HCT116 (cell line): ENCODE data around the gene GLRA3. TPM values are rescaled to one million over a fixed set of nuclear protein-coding genes. Genes with fewer than 3 reads are reported as not detected.

Source experiments
- ATAC-seq: fragments of 200-7000 bp; cut with Tn5 transposase; 2 replicates; pipeline ENCODE4 v1.9.1; 2020; ENCODE audit warnings: mild to moderate bottlenecking, moderate library complexity
- BruUV-seq: library from RNA; stranded (reverse); fragments of 400-500 nt; replicated peaks from 2 replicates; lab custom pipeline; 2021; lab: Mats Ljungman, UMichigan
- CTCF ChIA-PET: fragments of 300-600 bp; sonication (Branson Sonifier 250); formaldehyde crosslinking; loops from one replicate; lab custom pipeline; 2021; ENCODE audit warnings: antibody characterized with exemption; lab: Charles Lee
- POLR2A ChIA-PET: fragments of 300-600, 350-600 bp; sonication (Branson Sonifier 250); formaldehyde crosslinking; loops from one replicate; lab custom pipeline; 2021; ENCODE audit warnings: antibody characterized with exemption; lab: Charles Lee
- RAD21 ChIA-PET, 2 experiments: fragments of 300-600 bp; sonication (Branson Sonifier 250); formaldehyde crosslinking; loops; one replicate each; lab custom pipeline; 2023; ENCODE audit warnings: low total read pairs in 2 of 2; ENCODE audit not compliant: uncharacterized antibody in 2 of 2, unreplicated experiment in 2 of 2, low non-redundant PET in 1 of 2; lab: Charles Lee
- DNase-seq: peaks from one replicate; pipeline ENCODE4 v3.0.0-alpha.2; 2010; ENCODE audit warnings: low read depth, low spot score
- H2AFZ ChIP-seq: fragments of 200-600 bp; shearing (Covaris generic), sonication (generic); 2 replicates; pipeline ENCODE4 v1.6.1; 2017; ENCODE audit warnings: low read depth, mixed run types, mixed read lengths, antibody characterized with exemption, low read length; ENCODE audit not compliant: poor library complexity, severe bottlenecking
- H3K27ac ChIP-seq: 2 replicates; pipeline ENCODE4 v1.5.1; 2012; ENCODE audit warnings: low read depth, low read length
- H3K27me3 ChIP-seq: fragments of 200-600 bp; sonication (generic); 2 replicates; pipeline ENCODE4 v1.6.1; 2016; ENCODE audit warnings: mixed run types, low read length, mixed read lengths; ENCODE audit not compliant: insufficient read depth
- H3K36me3 ChIP-seq, 2 experiments: fragments of 200-500 bp in 1 of 2; fragments of 200-600 bp in 1 of 2; sonication (Bioruptor generic) in 1 of 2; sonication (generic) in 1 of 2; 2 replicates each; pipeline versions ENCODE4 v1.5.1 to v1.6.1; 2014 to 2016; ENCODE audit warnings: low read length in 2 of 2, inconsistent platforms in 1 of 2, mixed read lengths in 1 of 2, mixed run types in 1 of 2; ENCODE audit not compliant: insufficient read depth in 2 of 2, control insufficient read depth in 1 of 2
- H3K4me1 ChIP-seq, 2 experiments: fragments of 200-600 bp in 1 of 2; sonication (generic) in 1 of 2; 2 replicates each; pipeline versions ENCODE4 v1.5.1 to v1.6.1; 2012 to 2017; ENCODE audit warnings: low read length in 2 of 2, inconsistent platforms in 1 of 2, mild to moderate bottlenecking in 1 of 2, mixed read lengths in 1 of 2, mixed run types in 1 of 2, moderate library complexity in 1 of 2; ENCODE audit not compliant: insufficient read depth in 2 of 2, control insufficient read depth in 1 of 2
- H3K4me2 ChIP-seq: fragments of 200-600 bp; sonication (generic); 2 replicates; pipeline ENCODE4 v1.6.1; 2017; ENCODE audit warnings: mixed run types, low read length, mixed read lengths
- H3K4me3 ChIP-seq, 2 experiments: fragments of 200-600 bp in 1 of 2; sonication (generic) in 1 of 2; replicated peaks in 1 of 2; 2 replicates each; pipeline ENCODE4 v1.5.1; 2011 to 2016; ENCODE audit warnings: low read length in 2 of 2, control low read depth in 1 of 2, low read depth in 1 of 2, mild to moderate bottlenecking in 1 of 2, mixed read lengths in 1 of 2, mixed run types in 1 of 2
- H3K79me2 ChIP-seq: fragments of 200-600 bp; sonication (generic); 2 replicates; pipeline ENCODE4 v1.6.1; 2017; ENCODE audit warnings: mild to moderate bottlenecking, mixed run types, low read length, moderate library complexity, mixed read lengths; ENCODE audit not compliant: insufficient read depth
- H3K9ac ChIP-seq: fragments of 200-600 bp; sonication (generic); 2 replicates; pipeline ENCODE4 v1.6.1; 2016; ENCODE audit warnings: low read length, mixed read lengths
- H3K9me2 ChIP-seq: fragments of 200-600 bp; sonication (generic), shearing (Covaris generic); 2 replicates; pipeline ENCODE4 v1.6.1; 2017; ENCODE audit warnings: mixed run types, mild to moderate bottlenecking, moderate library complexity; ENCODE audit not compliant: insufficient read depth
- H3K9me3 ChIP-seq, 2 experiments: fragments of 200-500 bp in 1 of 2; fragments of 200-600 bp in 1 of 2; sonication (Bioruptor generic) in 1 of 2; sonication (generic) in 1 of 2; 2 replicates each; pipeline ENCODE4 v1.6.1; 2014 to 2017; ENCODE audit warnings: low read length in 2 of 2, mixed read lengths in 2 of 2, inconsistent platforms in 1 of 2, low read depth in 1 of 2, mild to moderate bottlenecking in 1 of 2, mixed run types in 1 of 2, moderate library complexity in 1 of 2; ENCODE audit not compliant: control insufficient read depth in 1 of 2, insufficient read depth in 1 of 2
- H4K20me1 ChIP-seq: fragments of 200-600 bp; sonication (generic), shearing (Covaris generic); 2 replicates; pipeline ENCODE4 v1.6.1; 2017; ENCODE audit warnings: mixed run types, mild to moderate bottlenecking, moderate library complexity; ENCODE audit not compliant: insufficient read depth
- ATF3 ChIP-seq: IDR thresholded peaks from 2 replicates; pipeline ENCODE4 v1.6.1; 2012
- CBX3 ChIP-seq: IDR thresholded peaks from 2 replicates; pipeline ENCODE4 v1.6.1; 2012; ENCODE audit warnings: low read depth
- CEBPB ChIP-seq: IDR thresholded peaks from 2 replicates; pipeline ENCODE4 v1.6.1; 2012; ENCODE audit warnings: low read depth
- CTCF ChIP-seq, 3 experiments: fragments of 200-600 bp in 1 of 3; sonication (generic) in 1 of 3; IDR thresholded peaks in 2 of 3; conservative IDR thresholded peaks in 1 of 3; 2 replicates each; pipeline ENCODE4 v1.5.1; 2012 to 2017; ENCODE audit warnings: low read depth in 2 of 3, low read length in 2 of 3, antibody characterized with exemption in 1 of 3, borderline replicate concordance in 1 of 3, control low read depth in 1 of 3, mild to moderate bottlenecking in 1 of 3, mixed read lengths in 1 of 3, mixed run types in 1 of 3, moderate library complexity in 1 of 3; ENCODE audit not compliant: insufficient read depth in 1 of 3
- EZH2 ChIP-seq: fragments of 200-600 bp; sonication (generic); IDR thresholded peaks from 2 replicates; pipeline ENCODE4 v1.6.1; 2017; ENCODE audit warnings: antibody characterized with exemption, mixed run types
- EZH2phosphoT487 ChIP-seq: fragments of 200-600 bp; IDR thresholded peaks from 2 replicates; pipeline ENCODE4 v1.6.1; 2018; ENCODE audit warnings: antibody characterized with exemption, borderline replicate concordance
- FOSL1 ChIP-seq: IDR thresholded peaks from 2 replicates; pipeline ENCODE4 v1.6.1; 2012; ENCODE audit warnings: low read depth
- RAD21 ChIP-seq: IDR thresholded peaks from 2 replicates; pipeline ENCODE4 v1.6.1; 2012; ENCODE audit warnings: low read depth, mild to moderate bottlenecking
- SIN3A ChIP-seq: IDR thresholded peaks from 2 replicates; pipeline ENCODE4 v1.6.1; 2012; ENCODE audit warnings: low read depth
- SP1 ChIP-seq: IDR thresholded peaks from 2 replicates; pipeline ENCODE4 v1.6.1; 2012; ENCODE audit warnings: low read depth
- SRF ChIP-seq: IDR thresholded peaks from 2 replicates; pipeline ENCODE4 v1.6.1; 2012; ENCODE audit warnings: low read depth
- TCF7L2 ChIP-seq: IDR thresholded peaks from 2 replicates; pipeline ENCODE4 v1.7.0; 2011; ENCODE audit warnings: borderline replicate concordance, inconsistent platforms; ENCODE audit not compliant: insufficient read depth, insufficient read length; ENCODE audit errors: extremely low read depth
- YY1 ChIP-seq: IDR thresholded peaks from 2 replicates; pipeline ENCODE4 v1.6.1; 2011; ENCODE audit warnings: low read length, low read depth, moderate library complexity, mild to moderate bottlenecking; ENCODE audit not compliant: insufficient replicate concordance; ENCODE audit errors: extremely low read depth
- ZBTB33 ChIP-seq: IDR thresholded peaks from 2 replicates; pipeline ENCODE4 v1.6.1; 2011; ENCODE audit warnings: mild to moderate bottlenecking, low read length, moderate library complexity; ENCODE audit not compliant: insufficient replicate concordance; ENCODE audit errors: extremely low read depth
- ZFX ChIP-seq: fragments of 450-650 bp; IDR thresholded peaks from 2 replicates; pipeline ENCODE4 v1.6.1; 2017
- intact Hi-C: fragments of 100-400 bp; cut with micrococcal nuclease; formaldehyde crosslinking; loops from 2 replicates; pipeline ENCODE4 v1.10.0; 2022
- total RNA-seq: library from RNA; stranded (reverse); gene quantifications from one replicate; pipeline ENCODE4 v1.2.1, GENCODE V29; 2021; ENCODE audit not compliant: unreplicated experiment

The GLRA3 gene
- total RNA-seq, 1 experiment from 2014 or later = not detected

- TF ChIP-seq CTCF (IDR thresholded peaks at IDR 0.05 in 2 of 3, conservative IDR thresholded peaks at IDR 0.05 in 1 of 3; ENCODE audit: borderline replicate concordance in 1 of 3, insufficient read depth in 1 of 3, low read depth in 2 of 3, low read length in 2 of 3) (no peak), CEBPB (no peak), TCF7L2 (no peak), SIN3A (no peak), EZH2phosphoT487 (no peak), FOSL1 (no peak), ZBTB33 (no peak)
Measured at GRCh38 chr4:174709526-174709925, 119.5 kb downstream of the GLRA3 start (continued).

- H3K36me3 ChIP-seq = no peaks in the 10 kb centered on the region
- no peak overlapping the region for H3K9ac ChIP-seq
- DNase-seq (no peak), ATAC-seq (no peak)
- ChIA-PET CTCF (no interaction called here), POLR2A (no interaction called here), RAD21 (no interaction called here)
- no peak overlapping the region for H3K27ac ChIP-seq
- H3K9me2 ChIP-seq = no peaks in the 10 kb centered on the region
- BruUV-seq = no TSS peak
- H3K4me2 ChIP-seq = no peak overlapping the region
- peaks cover 0 to 2% of the 10 kb centered on the region in 2 experiments; a peak in 3 of 4 replicates for H3K4me1 ChIP-seq
- intact Hi-C loops = no loop called here
- no peaks in the 10 kb centered on the region for H3K9me3 ChIP-seq
- H3K27me3 ChIP-seq = no peaks in the 10 kb centered on the region
- H3K4me3 ChIP-seq = no peak overlapping the region
- H3K79me2 ChIP-seq = no peaks in the 10 kb centered on the region
- H4K20me1 ChIP-seq = no peaks in the 10 kb centered on the region; the same call in 1 of the 2 replicates
- no peak overlapping the region for H2AFZ ChIP-seq
- TF ChIP-seq SIN3A (no peak), ZFX (no peak), RAD21 (no peak), SRF (no peak), YY1 (no peak), CTCF (IDR thresholded peaks at IDR 0.05 in 2 of 3, conservative IDR thresholded peaks at IDR 0.05 in 1 of 3; ENCODE audit: borderline replicate concordance in 1 of 3, insufficient read depth in 1 of 3, low read depth in 2 of 3, low read length in 2 of 3) (no peak), SP1 (no peak), EZH2 (no peak), ATF3 (no peak), ZBTB33 (no peak), CBX3 (no peak)
Measured at GRCh38 chr4:174708381-174708780, 120.7 kb downstream of the GLRA3 start.
